GM18907 (cell line): ENCODE measurements around the gene SLC23A3.
A peak's percentile ranks its signal among the peaks of the same experiment; 100 is the strongest.

Source experiments
- ATAC-seq: cut with Tn5 transposase; IDR thresholded peaks from one replicate; pipeline ENCODE4 v1.9.1; 2021; ENCODE audit warnings: mild to moderate bottlenecking, moderate library complexity; ENCODE audit not compliant: unreplicated experiment

The SLC23A3 gene

DNA sequence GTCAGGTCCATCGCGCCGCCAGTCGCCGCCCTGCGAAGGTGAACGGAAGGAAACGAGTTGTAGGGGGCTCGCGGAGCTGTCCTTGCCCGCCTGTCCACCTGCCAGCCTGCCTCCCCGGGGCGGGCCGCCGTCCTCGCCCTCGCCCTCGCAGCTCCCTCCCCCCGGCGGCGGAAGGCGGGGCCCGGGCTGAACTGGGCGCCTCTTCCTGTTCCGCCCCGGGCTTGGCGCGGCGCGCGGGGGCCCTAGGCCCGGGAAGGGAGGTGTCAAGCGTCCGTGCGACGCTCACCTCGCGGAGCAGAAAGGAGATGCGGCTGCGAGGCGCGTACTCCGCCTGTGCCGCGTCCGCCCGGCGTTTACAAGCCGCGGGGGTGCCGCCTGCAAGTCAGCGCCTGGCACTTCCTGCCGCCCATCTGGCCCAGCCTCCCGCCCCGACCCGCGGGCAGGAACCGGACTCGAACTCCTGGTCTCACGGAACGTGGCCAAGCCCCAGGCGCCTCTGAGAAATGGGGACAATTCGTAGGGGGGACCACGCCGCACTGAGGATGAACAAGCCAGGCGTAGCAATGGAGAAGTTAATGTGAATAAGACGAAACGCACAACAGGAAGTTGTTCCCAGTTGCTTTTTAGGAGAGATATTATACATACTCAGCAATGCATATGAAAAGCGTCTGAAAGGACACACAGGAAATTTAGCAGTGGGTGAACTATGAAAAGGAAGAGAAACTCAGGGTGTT is 7.2 kb upstream of the SLC23A3 start, which contains the start of gene CNPPD1:
CNPPD1 (minus strand) TSS at position 108 of the 734 bp plus-strand sequence; CDS start at position 11, 97 bp downstream.
- peak; percentile 66 for ATAC-seq

DNA sequence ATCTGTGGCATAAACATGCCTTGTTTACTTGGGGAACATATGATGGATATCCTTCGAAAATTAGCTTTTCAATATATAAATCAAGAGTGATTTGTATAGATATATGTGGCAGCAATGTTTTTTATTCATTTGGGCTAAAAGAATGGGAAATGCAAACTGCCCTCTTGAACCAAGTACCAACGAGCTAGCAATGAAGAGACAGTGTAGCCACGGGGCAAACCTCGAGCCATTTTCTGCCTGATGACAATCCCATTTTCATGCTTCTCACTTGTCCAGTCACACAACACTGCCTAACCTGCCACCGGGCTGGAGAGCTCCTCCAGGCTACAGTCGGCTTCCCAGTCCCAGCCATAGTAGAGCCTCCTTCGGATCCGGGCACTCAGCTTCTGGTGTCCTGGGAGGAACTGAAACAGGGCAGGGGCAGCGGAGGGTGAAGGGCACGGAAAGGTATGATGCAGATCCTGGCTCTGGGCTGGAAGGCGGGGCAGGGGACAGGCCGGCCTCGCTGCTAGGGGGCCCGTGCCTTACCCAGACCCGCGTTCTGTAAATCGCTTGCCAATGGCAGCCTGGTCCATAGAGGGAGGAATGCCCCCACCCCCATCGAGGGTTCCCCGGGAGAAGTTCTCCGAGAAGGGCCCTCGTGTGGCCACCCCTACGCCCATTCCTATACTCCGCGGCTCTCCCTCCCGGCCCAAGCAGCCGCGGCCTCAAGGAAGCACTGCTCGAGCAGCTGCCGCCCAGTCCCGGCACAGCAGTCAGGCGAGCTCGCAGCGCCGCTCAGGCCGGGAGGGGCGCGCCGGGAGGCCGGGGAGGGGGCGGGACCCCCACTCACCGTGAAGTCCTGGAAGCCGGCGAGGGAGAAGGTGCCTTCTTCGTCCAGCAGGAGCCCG is 6.3 kb upstream of the SLC23A3 start:
- ATAC-seq: peak; percentile 41

GRCh38 chr2:219175486-219175885 is 5.7 kb upstream of the SLC23A3 start:
- ATAC-seq: no peak

DNA sequence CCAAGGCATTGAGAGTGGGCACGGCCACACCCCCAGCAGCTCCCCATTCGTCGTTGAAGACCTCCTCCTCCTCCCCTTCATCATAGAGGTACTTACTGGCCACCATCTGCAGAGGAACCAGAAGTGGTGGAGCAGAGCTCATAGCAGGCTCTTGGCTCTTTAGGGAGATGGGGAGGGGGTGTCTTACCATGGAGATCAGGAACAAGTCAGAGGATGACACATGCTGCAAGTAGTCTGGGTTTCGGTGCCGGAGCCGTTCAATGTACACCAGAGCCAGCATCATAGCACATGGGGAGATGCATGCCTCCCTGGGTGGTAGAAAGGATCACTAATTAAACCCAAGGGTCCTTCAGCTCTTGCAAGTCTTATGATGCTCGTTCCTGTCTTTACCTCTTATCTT is 5.0 kb upstream of the SLC23A3 start:
- no peak for ATAC-seq

DNA sequence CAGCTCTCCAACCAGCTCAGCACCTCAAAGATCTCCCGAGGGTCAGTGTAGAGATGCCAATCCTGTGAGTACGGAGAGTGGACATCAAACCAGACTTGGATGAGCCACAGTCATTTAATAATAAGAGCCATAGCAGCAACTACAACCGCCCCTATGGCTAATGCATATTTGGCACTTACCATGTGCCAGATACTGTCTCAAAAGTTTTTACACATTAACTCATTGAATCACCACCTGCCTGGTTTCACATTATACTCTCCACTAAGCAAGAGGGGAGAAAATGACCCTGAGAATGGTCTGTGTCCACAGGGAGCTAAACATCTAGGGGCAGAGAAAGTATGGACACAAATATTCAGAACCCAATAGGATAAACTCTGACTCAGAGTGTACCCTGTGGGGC is 4.3 kb upstream of the SLC23A3 start:
- ATAC-seq: no peak

- ATAC-seq: no peak
These were observed 3.3 kb upstream of the SLC23A3 start for GRCh38 chr2:219173176-219173575.

- no peak for ATAC-seq
These were observed 2.7 kb upstream of the SLC23A3 start for GRCh38 chr2:219172231-219173154.

DNA sequence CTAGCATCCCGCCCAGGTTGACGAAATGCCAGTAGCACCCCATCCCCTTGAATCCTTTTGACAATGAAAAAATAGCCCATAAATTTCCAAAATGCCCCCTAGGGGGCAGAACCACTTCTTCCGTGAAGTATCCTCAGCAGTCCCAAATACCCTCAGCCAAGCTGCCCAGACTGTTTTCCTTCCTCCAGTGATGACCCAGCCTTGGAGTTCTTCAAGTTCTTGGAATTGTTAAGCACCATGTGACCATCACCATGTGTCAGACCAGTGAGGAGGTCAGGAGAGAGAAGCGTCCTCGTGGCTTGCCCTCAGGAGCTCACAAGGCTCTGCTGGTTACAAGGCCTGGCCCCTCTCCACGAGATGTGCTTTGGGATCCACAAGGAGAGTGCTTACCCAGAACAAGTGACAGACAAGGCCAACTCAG is 1.4 kb upstream of the SLC23A3 start:
- ATAC-seq: no peak

DNA sequence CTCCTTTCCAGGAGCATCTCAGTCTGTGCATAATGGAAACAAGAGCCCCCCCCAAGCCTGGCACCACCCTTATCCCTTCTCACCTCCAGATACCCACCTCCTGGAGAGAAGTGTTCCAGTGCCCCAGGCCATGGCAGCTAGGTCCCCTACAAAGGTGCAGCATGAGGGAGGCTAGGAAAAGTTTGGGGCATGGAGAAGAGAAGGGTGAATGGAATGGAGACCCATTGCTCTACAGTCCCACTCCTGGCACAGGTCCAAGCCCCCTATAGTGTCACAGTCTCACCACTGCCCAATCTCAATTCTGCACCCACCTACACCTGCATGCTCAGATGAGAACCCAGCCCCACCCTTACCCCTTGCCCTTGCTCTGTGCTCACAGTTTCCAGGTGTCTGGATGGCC is 897 bp downstream of the SLC23A3 start:
- no peak for ATAC-seq

GRCh38 chr2:219168526-219168925 is 1.3 kb downstream of the SLC23A3 start:
- ATAC-seq: no peak

DNA sequence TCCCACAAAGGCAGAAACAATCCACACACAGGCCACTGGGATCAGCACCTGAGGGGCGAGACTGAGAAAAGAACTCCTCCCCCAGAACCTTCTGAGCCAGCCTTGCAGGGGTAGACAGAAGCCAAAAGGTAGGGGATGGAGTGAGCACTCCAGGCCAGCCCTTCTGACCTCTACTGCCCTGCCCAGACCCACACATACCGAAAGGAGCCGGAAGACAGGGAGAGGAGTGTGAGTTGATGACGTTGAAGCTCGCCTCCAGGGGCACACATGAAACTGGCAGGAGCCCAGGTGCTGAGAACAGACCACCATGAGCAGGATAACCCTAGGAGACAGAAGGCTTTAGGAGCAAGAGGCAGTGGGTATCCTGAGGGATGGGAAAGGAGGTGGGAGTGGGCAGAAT is 1.8 kb downstream of the SLC23A3 start:
- no peak for ATAC-seq

- ATAC-seq: no peak
These were observed 4.5 kb downstream of the SLC23A3 start for GRCh38 chr2:219165058-219165911.

DNA sequence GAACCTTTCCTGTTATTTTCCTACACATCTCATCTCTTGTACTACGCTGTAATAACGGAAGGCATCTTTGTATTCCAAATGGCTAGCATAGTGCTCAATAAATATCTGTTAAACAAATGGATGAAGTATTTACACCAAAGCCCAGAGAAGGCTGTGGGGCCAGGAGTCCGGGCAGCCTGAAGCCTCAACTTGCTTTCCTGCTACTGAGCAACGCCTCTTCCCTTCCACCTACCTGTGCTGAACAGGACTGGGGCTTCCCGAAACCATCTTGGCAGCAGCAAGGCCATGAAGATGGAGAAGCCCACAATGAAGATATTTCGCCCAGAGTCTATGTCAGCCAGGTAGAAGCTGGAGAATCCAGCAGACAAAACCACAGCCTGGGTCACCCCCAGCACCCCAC is 6.7 kb downstream of the SLC23A3 start:
- ATAC-seq: no peak

DNA sequence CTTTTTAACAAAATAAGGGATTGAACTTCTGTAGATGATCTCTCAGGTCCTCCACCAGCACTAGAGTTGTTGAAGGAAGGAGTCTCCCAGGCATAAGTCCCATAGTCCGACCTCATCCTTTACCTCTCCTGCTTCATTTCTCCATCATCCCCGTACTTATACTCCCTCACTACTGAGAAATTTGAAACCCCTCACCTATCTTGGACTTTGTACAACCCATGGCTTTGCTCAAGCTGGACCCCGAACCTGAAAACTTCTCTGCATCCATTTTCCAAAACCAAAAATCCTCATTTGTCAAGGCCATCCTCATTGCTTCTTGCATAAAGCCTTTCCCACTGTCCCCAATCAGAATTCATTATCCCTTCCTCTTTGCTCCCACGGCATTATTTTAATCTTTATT is 8.7 kb downstream of the SLC23A3 start:
- ATAC-seq: no peak

GRCh38 chr2:219160186-219161017 is 9.4 kb downstream of the SLC23A3 start, which contains the start of gene NHEJ1:
NHEJ1 (minus strand) TSS chr2:219160815; CDS start chr2:219158362, 2,453 bp downstream.
- ATAC-seq: peak; percentile 84

DNA sequence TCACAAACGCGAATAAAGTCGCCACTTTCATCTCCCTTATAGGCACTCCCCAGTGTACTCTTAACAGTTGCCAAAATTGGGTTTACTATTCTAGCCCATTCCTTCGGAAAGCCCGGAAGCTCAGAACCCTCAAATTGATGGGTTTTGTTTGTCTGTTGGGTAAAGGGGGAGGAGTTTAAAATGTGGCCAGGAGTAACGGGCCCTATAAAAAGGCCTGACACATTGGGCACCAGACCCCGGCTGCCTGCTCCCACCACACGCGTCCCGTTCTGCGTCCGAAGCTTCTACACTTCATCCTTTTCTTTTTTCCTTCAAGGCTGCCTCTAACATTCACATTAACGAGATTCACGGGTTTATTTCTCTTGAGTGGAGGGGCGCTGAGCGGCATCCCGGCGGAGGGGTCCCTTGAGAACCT is 10.1 kb downstream of the SLC23A3 start:
- peak; percentile 2 for ATAC-seq

DNA sequence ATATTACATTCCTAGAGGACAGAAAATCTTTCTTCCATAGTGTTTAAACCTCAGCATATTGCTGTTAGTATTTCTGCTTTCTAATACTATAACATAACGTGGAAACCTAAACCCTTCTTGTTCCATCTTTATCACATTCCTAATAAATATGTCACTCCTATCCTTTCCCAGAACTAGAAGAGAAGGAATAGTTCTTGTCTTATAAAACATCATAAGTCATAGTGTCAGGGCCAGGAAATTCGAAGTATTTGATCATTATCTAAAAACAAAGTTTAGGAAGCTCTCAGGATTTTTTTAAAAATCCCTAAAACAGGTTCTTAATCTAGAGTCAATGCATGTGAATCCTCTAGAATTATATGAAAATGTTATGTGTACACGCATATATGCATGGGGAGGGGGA is 11.2 kb downstream of the SLC23A3 start:
- ATAC-seq: no peak

GRCh38 chr2:219158025-219158424 is 11.8 kb downstream of the SLC23A3 start:
- no peak for ATAC-seq

- ATAC-seq: no peak
These were observed 12.4 kb downstream of the SLC23A3 start for GRCh38 chr2:219157396-219157795.
